GM21528 (cell line): ENCODE results near the gene PIP5K1B.
A peak's percentile ranks its signal among the peaks of the same experiment; 100 is the strongest.
"Not testable (repeated sequence)": the region's sequence is repeated elsewhere in the genome, so short reads cannot be mapped to it uniquely, and the experiment has no call there.

Source experiments
- ATAC-seq: cut with Tn5 transposase; IDR thresholded peaks from one replicate; pipeline ENCODE4 v1.9.1; 2021; ENCODE audit warnings: mild to moderate bottlenecking, moderate library complexity; ENCODE audit not compliant: unreplicated experiment, low FRiP score

The PIP5K1B gene, protein sequence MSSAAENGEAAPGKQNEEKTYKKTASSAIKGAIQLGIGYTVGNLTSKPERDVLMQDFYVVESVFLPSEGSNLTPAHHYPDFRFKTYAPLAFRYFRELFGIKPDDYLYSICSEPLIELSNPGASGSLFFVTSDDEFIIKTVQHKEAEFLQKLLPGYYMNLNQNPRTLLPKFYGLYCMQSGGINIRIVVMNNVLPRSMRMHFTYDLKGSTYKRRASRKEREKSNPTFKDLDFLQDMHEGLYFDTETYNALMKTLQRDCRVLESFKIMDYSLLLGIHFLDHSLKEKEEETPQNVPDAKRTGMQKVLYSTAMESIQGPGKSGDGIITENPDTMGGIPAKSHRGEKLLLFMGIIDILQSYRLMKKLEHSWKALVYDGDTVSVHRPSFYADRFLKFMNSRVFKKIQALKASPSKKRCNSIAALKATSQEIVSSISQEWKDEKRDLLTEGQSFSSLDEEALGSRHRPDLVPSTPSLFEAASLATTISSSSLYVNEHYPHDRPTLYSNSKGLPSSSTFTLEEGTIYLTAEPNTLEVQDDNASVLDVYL

GRCh38 chr9:68704814-68705530 is at the start of gene PIP5K1B:
Gene PIP5K1B, plus strand, starts transcription at chr9:68705240. Its CDS starts 117,375 bp downstream, at chr9:68822615.
- ATAC-seq: peak; percentile 77

DNA sequence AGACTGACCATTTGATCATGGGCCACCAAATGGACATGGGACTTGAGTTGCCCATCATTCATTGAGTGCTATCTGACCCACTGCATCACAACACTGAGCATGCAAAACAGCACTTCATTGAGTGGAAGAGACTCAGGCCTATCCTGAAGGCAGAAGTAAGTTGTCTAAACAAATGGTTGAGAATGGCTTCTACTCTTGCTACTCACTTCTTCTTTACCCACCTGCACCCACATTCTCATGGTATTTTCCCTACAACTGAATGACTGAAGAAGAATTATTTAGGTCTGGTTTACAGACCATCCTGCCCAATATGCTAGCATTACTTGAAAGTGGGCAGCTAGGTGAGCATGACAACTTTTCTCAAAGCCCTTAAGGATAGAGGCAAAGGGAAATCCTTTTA is 41.0 kb upstream of the PIP5K1B start:
- ATAC-seq: no peak

DNA sequence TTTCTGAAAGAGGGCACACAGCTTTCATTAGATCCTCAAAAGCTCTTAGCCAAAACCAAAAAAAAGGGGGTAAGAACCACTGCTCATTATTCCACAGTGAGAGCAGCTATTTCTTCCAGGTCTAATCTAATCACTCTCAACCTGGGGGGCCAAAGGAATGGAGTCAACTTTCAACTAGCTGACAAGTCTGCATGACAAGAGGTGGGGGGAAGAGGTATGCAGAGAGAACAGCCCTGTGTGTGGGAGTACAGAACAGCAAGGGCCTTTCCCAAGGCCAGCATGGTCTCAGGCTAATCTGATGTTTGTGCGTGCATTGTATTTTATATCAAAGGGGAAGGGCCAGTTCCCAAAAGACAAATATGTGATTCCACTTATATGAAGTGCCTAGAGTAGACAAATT is 36.9 kb upstream of the PIP5K1B start:
- no peak for ATAC-seq

- no peak for ATAC-seq
Observed at GRCh38 chr9:68669218-68669617, 35.8 kb upstream of the PIP5K1B start.

DNA sequence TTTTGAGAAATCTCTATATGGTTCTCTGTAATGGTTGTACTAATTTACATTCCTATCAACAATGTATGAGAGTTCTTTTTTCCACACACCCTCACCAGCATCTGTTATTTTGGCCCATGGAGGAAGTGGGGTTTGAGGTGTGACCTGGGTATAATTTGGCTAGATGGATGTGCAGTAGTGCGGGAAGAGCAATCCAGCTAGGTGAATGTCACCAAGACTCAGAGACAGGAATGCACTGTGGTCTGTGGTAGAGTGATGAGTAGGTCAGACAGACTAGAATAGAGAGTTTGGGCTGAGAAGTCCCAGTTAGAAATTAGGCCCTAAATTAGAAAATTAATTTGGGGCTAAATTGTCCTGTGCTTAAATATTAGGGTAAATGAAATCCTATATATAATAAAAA is 32.8 kb upstream of the PIP5K1B start:
- ATAC-seq: no peak

GRCh38 chr9:68672625-68673024 is 32.4 kb upstream of the PIP5K1B start:
- ATAC-seq: no peak

GRCh38 chr9:68678430-68678829 is 26.6 kb upstream of the PIP5K1B start:
- no peak for ATAC-seq

DNA sequence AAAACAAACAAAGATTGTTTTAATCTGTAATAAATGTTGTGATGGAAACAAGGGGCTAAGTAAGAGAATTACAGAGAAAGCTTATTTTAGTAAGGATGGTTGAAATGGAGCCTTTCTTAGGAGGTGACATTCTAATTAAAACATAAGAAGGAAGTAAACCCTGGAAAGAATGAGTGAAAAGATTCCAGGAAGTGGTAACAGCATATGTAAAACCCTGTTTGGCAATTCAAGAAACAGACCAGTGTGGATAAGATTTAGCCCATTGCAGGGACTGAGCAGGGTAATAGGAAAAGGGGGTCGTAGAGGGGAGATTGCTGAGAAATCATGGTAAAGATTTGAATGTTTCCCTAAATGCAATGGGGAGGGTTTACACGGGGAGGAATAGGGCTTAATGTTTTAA is 21.6 kb upstream of the PIP5K1B start:
- no peak for ATAC-seq

DNA sequence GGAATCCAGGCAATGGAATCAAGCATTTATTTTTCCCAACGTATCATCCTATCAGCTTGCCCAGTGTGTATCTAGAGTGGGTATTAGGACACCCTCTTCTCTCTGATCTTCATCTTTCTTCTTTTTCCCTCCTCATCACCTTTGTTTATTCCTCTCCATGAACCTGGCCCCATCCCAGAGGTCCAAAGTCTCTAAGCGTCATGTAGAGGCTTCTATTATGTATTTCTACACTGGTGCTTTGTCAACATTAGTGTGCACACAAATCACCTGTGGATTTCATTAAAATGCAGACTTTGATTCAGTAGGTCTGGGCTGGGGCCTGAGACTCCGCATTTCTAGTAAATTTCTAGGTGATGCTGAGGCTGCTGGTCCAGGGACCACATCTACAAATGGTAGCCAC is 19.8 kb upstream of the PIP5K1B start:
- ATAC-seq: no peak

GRCh38 chr9:68685770-68686169 is 19.3 kb upstream of the PIP5K1B start:
- peak; percentile 59 for ATAC-seq

- no peak for ATAC-seq
Observed at GRCh38 chr9:68690088-68690487, 15.0 kb upstream of the PIP5K1B start.

DNA sequence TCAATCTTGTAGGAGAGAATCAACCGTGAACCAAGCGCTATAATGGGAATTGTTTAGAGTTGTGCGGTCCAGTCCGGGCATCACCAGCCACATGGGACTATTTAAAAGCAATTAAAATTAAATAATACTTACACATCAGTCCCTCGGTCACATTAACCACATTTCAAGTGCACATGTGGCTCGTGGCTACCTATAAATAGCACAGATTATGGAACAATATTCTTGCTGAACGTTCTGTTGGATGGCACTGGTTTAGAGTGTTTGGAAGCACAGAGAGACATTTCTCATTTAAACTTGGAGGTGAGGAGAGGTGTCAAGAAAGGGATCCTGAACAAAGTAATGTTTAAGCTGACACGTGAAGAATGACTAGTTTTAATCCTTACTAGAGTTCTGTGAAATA is 12.5 kb upstream of the PIP5K1B start:
- ATAC-seq: no peak

DNA sequence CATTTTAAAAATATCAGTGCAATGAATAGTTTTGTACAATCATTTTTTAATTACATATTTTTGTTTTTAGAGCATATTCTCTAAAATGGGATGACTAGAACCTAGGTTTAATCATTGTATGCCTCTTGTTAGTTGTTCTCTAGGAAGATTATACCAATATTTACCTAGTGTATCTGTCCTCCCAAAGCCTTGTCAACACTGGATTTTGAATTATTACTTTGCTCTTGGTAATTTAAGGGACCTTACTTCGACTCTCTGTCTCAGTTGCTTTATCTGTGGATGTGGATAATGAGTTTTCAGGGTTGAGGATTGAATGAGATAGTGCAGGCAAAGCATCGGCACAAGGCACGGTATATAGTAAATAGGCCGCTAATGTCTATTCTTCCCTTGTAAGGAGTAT is 10.9 kb upstream of the PIP5K1B start:
- ATAC-seq: no peak

DNA sequence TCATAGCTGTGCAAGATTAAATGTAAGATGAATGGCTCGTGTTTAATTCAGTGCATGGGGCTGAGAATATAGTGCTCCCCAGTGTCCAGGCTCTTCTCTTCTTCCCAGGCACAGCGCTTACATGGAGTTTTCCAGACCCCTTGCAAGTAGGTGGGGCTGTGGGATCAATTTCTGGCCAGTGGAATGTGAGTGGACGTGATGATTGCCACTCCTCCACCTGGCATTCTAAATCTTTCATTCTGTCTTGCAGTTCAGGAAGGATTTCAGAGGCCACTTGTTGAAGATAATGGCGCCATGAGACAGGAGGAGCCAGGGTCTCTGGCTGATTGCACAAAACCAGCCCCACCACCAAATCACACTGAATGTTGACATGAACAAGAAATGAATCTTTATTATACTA is 7.2 kb upstream of the PIP5K1B start:
- no peak for ATAC-seq

DNA sequence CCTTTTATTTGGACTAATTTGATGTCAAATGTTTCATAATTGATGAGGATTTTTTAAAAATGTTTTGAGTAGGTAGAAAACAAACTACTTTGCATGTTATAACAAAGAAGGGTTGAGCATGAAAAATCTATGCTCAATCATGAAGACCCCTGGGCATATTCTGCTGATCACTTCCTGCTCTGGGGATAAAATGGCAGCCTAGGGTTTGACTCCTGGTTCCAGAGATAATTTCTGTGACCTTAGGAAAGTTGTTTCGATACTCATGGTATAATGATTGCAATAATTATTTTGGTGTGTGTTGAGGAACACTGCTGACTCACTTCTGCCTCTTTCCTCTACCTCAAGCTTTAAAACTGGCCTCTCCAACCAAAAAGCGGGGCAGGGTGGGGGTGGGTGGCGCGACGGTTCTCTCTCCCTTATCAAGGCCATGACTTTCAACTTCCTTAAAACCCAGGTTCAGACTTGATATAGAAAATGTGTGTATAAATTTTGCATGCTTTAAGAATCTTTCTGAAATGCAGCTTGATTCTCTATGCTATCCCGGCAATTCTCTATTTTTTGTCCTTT is 6.0 kb upstream of the PIP5K1B start:
- no peak for ATAC-seq

DNA sequence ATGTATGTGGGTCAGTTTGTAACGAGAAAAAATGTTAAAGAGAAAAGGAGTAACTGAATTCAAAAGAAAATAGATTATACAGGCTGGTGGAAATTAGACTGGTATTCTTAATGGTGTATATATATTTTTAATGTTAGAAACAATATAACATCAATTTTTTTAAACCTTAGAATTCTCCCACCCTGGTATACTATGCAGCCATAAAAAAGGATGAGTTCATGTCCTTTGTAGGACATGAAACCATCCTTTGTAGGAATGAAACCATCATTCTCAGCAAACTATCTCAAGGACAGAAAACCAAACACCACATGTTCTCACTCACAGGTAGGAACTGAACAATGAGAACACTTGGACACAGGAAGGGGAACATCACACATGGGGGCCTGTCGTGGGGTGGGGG is 5.4 kb upstream of the PIP5K1B start:
- ATAC-seq: not testable (repeated sequence)

DNA sequence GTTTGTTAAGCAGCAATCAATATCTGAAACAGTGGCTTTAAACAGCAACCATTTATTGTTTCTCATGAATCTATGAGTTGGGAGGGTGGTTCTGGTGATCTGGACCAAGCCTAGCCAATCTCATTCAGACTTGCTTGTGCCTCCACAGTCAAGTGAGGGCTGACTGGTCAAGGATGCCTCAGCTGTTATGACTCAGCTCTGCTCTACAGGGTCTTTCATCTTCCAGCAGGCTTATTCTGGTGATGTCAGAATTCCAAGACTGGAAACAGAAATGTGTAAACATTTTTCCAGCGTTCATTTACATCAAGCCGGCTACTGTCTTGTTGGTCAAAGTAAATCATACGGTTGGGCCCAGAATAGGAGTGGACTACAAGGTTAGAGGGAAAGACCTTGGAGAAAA is 2.5 kb upstream of the PIP5K1B start:
- ATAC-seq: no peak

GRCh38 chr9:68703672-68704071 is 1.4 kb upstream of the PIP5K1B start:
- ATAC-seq: no peak

DNA sequence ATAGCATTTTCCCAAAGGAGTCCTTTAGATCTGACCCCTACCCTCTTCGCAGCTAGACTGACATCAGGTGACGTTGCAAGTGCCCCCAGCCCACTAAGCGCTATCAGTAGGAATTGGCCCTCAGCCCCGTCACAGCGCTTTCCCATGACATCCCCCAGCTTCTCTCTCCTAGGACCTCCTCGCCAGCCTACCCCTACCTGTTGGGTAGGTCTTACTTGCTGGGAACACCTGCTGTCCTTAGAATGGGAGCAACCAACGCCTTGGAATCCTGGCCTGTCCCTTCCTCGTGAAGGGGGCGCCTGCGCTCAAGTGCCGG is 584 bp upstream of the PIP5K1B start:
- no peak for ATAC-seq

GRCh38 chr9:68705531-68706362 is 707 bp downstream of the PIP5K1B start:
- peak; percentile 16 for ATAC-seq
